ENCODE data around the gene NBEA. TPM values are rescaled to one million over a fixed set of nuclear protein-coding genes. Genes with fewer than 3 reads are reported as not detected.

NBEA gene
- total RNA-seq, 1 experiment from 2014 or later: 4.1 TPM

- TF ChIP-seq CTCF (IDR thresholded peaks at IDR 0.05 in 2 of 3, conservative IDR thresholded peaks at IDR 0.05 in 1 of 3; ENCODE audit: borderline replicate concordance in 1 of 3, insufficient read depth in 1 of 3, low read depth in 2 of 3, low read length in 2 of 3) (no peak), CBX3 (IDR thresholded peaks at IDR 0.05; ENCODE audit: low read depth) (no peak)
Observed at GRCh38 chr13:35140831-35141230, 198.8 kb downstream of the NBEA start (continued).

DNA sequence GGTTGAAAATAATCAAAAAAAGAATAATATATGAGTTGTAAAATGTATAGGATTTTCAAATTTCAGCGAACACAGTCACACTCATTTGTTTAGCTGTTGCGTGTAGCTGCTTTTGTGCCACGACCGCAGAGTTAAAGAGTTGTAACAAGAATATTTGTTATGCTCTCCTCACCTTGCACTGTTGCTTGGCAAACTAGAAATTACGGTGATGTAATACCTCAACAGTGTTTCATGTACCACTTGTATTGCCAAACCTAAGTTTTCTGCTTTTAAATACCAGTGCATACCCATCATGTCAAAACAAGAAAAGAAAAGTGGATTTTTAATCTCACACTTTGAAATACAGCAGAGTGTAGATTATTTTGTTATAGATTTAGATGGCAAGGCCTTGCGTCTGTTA is 201.1 kb downstream of the NBEA start:
- ATAC-seq: no peak
- CTCF ChIA-PET: no interaction called here
- H3K4me2 ChIP-seq (ENCODE audit: low read length): no peak overlapping the region
- H3K27ac ChIP-seq (ENCODE audit: low read depth, low read length): no peak overlapping the region
- RAD21 ChIA-PET (ENCODE audit: low non-redundant PET in 1 of 2, low total read pairs in 2 of 2, uncharacterized antibody in 2 of 2, unreplicated experiment in 2 of 2): no interaction called here
- BruUV-seq (replicated peaks): no TSS peak
- POLR2A ChIA-PET: no interaction called here
- no peak overlapping the region for H2AFZ ChIP-seq (ENCODE audit: low read depth, low read length, poor library complexity, severe bottlenecking)
- H3K9me3 ChIP-seq (ENCODE audit: control insufficient read depth in 1 of 2, insufficient read depth in 1 of 2, low read depth in 1 of 2, low read length in 2 of 2): no peaks in the 10 kb centered on the region
- TF ChIP-seq SIN3A (IDR thresholded peaks at IDR 0.05; ENCODE audit: low read depth) (no peak), SP1 (IDR thresholded peaks at IDR 0.05; ENCODE audit: low read depth) (no peak), CEBPB (IDR thresholded peaks at IDR 0.05; ENCODE audit: low read depth) (no peak), POLR2A (IDR thresholded peaks at IDR 0.05; ENCODE audit: borderline replicate concordance, extremely low read depth, insufficient read depth, insufficient read length) (no peak)
- TF ChIP-seq, protein P1, sequence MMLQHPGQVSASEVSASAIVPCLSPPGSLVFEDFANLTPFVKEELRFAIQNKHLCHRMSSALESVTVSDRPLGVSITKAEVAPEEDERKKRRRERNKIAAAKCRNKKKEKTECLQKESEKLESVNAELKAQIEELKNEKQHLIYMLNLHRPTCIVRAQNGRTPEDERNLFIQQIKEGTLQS (IDR thresholded peaks at IDR 0.05): no peak
- TF ChIP-seq, protein P2, sequence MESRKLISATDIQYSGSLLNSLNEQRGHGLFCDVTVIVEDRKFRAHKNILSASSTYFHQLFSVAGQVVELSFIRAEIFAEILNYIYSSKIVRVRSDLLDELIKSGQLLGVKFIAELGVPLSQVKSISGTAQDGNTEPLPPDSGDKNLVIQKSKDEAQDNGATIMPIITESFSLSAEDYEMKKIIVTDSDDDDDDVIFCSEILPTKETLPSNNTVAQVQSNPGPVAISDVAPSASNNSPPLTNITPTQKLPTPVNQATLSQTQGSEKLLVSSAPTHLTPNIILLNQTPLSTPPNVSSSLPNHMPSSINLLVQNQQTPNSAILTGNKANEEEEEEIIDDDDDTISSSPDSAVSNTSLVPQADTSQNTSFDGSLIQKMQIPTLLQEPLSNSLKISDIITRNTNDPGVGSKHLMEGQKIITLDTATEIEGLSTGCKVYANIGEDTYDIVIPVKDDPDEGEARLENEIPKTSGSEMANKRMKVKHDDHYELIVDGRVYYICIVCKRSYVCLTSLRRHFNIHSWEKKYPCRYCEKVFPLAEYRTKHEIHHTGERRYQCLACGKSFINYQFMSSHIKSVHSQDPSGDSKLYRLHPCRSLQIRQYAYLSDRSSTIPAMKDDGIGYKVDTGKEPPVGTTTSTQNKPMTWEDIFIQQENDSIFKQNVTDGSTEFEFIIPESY (IDR thresholded peaks at IDR 0.05; ENCODE audit: extremely low read depth, insufficient replicate concordance, low read length): no peak
- no peak overlapping the region for H3K4me3 ChIP-seq (replicated peaks in 1 of 2; ENCODE audit: low read depth in 1 of 2, low read length in 2 of 2)
- no peaks in the 10 kb centered on the region for H4K20me1 ChIP-seq (ENCODE audit: insufficient read depth)
- intact Hi-C loops (cut with micrococcal nuclease): no loop called here
- no peaks in the 10 kb centered on the region for H3K79me2 ChIP-seq (ENCODE audit: insufficient read depth, low read length)
- H3K4me1 ChIP-seq (ENCODE audit: control insufficient read depth in 1 of 2, insufficient read depth in 2 of 2, low read length in 2 of 2): no peaks in the 10 kb centered on the region
- H3K9ac ChIP-seq (ENCODE audit: low read length): no peak overlapping the region
- DNase-seq (ENCODE audit: low read depth, low spot score): no peak
- no peaks in the 10 kb centered on the region for H3K36me3 ChIP-seq (ENCODE audit: control insufficient read depth in 1 of 2, insufficient read depth in 2 of 2, low read length in 2 of 2)
- H3K9me2 ChIP-seq (ENCODE audit: insufficient read depth): no peaks in the 10 kb centered on the region
- no peaks in the 10 kb centered on the region for H3K27me3 ChIP-seq (ENCODE audit: insufficient read depth, low read length)
